Ovary (tissue), 3 donors: ENCODE measurements around the gene ENTR1.

Source experiments
- EP300 ChIP-seq: sonication (generic); formaldehyde crosslinking; IDR thresholded peaks from one replicate; pipeline ENCODE4 v1.6.1; 2017; ENCODE audit warnings: antibody characterized with exemption
- POLR2A ChIP-seq: fragments of 450-650 bp; IDR thresholded peaks from one replicate; pipeline ENCODE4 v1.6.1; 2017; ENCODE audit warnings: antibody characterized with exemption, mild to moderate bottlenecking, moderate library complexity
- TF ChIP-seq, protein P1 (sequence below), 3 donors: fragments of 450-650 bp in 2 of 3; fragments of 200-600 bp in 1 of 3; IDR thresholded peaks; one replicate each; pipeline versions ENCODE4 v1.5.1 to v1.8.0; 2016 to 2022; ENCODE audit warnings: antibody characterized with exemption in 3 of 3, mild to moderate bottlenecking in 1 of 3
- donor health status: DM: no; HTN: no; CAD: no.

DNA sequence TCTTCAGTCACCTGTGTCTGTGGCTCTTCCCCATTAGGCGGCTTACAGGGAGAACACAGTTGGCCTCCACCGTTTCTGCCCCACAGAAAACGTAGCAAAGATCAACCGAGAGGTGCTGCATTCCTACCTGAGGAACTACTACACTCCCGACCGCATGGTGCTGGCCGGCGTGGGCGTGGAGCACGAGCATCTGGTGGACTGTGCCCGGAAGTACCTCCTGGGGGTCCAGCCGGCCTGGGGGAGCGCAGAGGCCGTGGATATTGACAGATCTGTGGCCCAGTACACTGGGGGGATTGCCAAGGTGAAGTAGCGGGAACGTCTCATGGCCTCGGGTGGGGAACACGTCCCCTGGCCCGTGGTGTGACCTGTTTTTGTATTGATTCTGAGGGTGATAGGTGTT, 6.5 kb upstream of the ENTR1 start:
- TF ChIP-seq, protein P1, sequence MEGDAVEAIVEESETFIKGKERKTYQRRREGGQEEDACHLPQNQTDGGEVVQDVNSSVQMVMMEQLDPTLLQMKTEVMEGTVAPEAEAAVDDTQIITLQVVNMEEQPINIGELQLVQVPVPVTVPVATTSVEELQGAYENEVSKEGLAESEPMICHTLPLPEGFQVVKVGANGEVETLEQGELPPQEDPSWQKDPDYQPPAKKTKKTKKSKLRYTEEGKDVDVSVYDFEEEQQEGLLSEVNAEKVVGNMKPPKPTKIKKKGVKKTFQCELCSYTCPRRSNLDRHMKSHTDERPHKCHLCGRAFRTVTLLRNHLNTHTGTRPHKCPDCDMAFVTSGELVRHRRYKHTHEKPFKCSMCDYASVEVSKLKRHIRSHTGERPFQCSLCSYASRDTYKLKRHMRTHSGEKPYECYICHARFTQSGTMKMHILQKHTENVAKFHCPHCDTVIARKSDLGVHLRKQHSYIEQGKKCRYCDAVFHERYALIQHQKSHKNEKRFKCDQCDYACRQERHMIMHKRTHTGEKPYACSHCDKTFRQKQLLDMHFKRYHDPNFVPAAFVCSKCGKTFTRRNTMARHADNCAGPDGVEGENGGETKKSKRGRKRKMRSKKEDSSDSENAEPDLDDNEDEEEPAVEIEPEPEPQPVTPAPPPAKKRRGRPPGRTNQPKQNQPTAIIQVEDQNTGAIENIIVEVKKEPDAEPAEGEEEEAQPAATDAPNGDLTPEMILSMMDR (IDR thresholded peaks at IDR 0.05), result no peak
- TF ChIP-seq EP300 (no peak), POLR2A (no peak)
